Measurements from ENCODE around the gene TNS1.
A peak's percentile ranks its signal among the peaks of the same experiment; 100 is the strongest.

The TNS1 gene

GRCh38 chr2:217941886-217942728, 60.7 kb downstream of the TNS1 start:
- DNase-seq (no peak), ATAC-seq (replicated peaks) (no peak)
- Mint-ChIP-seq H3K27ac (no peak overlapping the region), H3K27me3 (peaks cover 31 to 41% of the 10 kb centered on the region in 2 donors), H3K4me1 (no peaks in the 10 kb centered on the region), H3K9me3 (no peaks in the 10 kb centered on the region), H3K36me3 (no peaks in the 10 kb centered on the region), H3K4me3 (no peak overlapping the region)

DNA sequence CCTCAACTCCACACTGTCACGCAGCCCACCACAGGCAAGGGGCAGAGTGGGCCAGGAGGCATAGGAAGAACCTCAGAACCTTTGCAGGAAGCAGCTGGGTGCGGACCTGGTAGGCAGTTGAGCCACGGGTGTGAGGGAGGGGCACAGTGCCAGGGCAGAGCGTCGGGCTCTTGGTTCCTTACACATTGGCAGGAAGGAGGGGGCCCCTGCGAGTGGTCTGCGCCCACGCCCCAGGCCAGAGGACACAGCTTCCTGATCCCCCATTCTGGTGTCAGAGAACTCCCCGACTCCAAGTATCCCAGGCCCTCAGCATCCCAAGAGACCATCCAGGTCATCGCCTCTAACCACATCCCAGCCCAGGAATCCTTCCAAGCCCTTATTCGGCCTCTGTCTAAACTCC, 61.5 kb downstream of the TNS1 start:
- no peaks in the 10 kb centered on the region for H3K9me3 Mint-ChIP-seq
- H3K27ac Mint-ChIP-seq, result no peak overlapping the region
- no peaks in the 10 kb centered on the region for H3K4me1 Mint-ChIP-seq

DNA sequence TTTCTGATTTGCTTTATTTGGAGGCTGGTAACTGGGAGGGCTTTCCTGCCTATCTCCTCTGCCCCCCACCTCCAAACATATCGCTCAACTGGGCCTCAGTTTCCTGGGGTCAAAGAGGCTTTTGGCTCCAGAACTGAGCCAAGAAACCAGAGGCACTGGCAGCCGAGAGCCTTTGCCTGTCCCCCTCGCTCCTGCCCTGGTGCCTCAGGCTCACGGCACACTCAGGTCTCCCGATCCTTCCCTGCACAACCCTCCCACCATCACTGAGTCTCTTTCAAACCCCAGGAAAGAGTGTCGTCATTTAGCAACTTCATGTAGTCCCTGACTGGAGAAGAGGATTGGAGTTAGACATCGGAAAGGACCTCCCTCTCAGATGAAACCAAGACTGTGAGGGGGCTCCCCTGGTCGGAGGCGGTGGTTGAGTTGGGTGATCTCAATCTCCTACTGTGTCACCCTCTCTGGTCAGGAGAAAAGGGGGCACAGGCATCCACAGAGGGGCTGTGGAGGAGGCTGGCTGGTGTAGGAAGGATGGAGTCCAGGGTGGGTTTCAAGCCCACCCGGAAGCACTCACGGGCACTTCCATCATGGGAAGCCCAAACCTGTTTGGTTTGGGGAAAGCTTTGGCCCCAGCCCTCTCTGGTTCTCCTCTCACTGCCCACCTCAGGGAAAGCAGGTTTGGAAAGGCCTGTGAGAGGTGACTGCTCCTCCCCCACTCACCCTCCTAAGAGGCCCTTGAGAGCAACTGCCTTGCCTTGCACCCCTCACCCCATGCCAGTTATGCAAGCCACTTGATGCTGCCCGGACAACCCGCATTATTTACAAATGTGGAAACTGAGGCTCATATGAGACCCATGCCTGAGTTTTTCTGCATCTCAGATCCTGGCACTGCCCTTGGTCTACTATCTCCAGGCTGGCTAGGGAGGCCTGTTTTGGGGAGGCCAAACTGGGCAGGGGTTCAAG, 62.3 kb downstream of the TNS1 start:
- DNase-seq, result no peak
- Mint-ChIP-seq H3K9me3 (no peaks in the 10 kb centered on the region), H3K27me3 (peaks cover 35 to 37% of the 10 kb centered on the region in 2 donors), H3K27ac (no peak overlapping the region), H3K36me3 (no peaks in the 10 kb centered on the region), H3K4me3 (no peak overlapping the region), H3K4me1 (no peaks in the 10 kb centered on the region)
- no peak for ATAC-seq (replicated peaks)

More for the DNA sequence above, 61.5 kb downstream of the TNS1 start:
- H3K36me3 Mint-ChIP-seq, result no peaks in the 10 kb centered on the region
- DNase-seq (no peak), ATAC-seq (replicated peaks) (no peak)
- H3K4me3 Mint-ChIP-seq, result no peak overlapping the region
- H3K27me3 Mint-ChIP-seq, result peaks cover 31 to 40% of the 10 kb centered on the region in 2 donors

- Mint-ChIP-seq H3K36me3 (no peaks in the 10 kb centered on the region), H3K4me3 (no peak overlapping the region), H3K4me1 (peaks cover 0 to 2% of the 10 kb centered on the region in 2 donors), H3K27me3 (peaks cover 35 to 39% of the 10 kb centered on the region in 2 donors), H3K27ac (no peak overlapping the region), H3K9me3 (no peaks in the 10 kb centered on the region)
- ATAC-seq (replicated peaks) (no peak), DNase-seq (no peak)
Observed at GRCh38 chr2:217939629-217940245, 63.1 kb downstream of the TNS1 start.

- DNase-seq, result no peak
- peaks cover 0 to 2% of the 10 kb centered on the region in 2 donors for H3K4me1 Mint-ChIP-seq
- H3K27ac Mint-ChIP-seq, result no peak overlapping the region
- H3K4me3 Mint-ChIP-seq, result no peak overlapping the region
- H3K9me3 Mint-ChIP-seq, result no peaks in the 10 kb centered on the region
- no peaks in the 10 kb centered on the region for H3K36me3 Mint-ChIP-seq
- no peak for ATAC-seq (replicated peaks)
- peaks cover 35 to 42% of the 10 kb centered on the region in 2 donors for H3K27me3 Mint-ChIP-seq
Observed at GRCh38 chr2:217939220-217939619, 63.6 kb downstream of the TNS1 start.

DNA sequence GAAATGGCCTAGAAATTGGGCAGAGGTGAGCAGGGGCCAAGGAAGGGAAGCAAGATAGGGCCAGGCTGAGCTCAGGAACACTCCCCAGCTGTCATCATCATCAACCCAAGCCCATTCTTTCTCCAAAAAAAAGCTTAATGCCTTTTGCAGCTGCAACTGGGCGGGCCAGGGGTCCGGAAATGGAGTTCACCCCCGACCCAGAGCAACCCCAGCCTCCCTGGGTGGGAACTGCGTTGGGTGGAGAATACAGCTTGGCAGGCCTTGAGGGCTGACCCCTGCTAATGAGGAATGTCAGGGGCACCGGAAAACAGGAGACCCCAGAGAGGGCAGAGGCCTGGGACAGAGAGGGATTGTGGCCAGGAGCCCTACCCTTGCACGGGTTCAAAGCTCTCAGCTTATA, 64.8 kb downstream of the TNS1 start:
- ATAC-seq (replicated peaks) (no peak), DNase-seq (no peak)
- Mint-ChIP-seq H3K27ac (no peak overlapping the region), H3K36me3 (no peaks in the 10 kb centered on the region), H3K9me3 (no peaks in the 10 kb centered on the region), H3K4me3 (no peak overlapping the region), H3K27me3 (peaks cover 26 to 34% of the 10 kb centered on the region in 2 donors), H3K4me1 (peaks cover 0 to 2% of the 10 kb centered on the region in 2 donors)

DNA sequence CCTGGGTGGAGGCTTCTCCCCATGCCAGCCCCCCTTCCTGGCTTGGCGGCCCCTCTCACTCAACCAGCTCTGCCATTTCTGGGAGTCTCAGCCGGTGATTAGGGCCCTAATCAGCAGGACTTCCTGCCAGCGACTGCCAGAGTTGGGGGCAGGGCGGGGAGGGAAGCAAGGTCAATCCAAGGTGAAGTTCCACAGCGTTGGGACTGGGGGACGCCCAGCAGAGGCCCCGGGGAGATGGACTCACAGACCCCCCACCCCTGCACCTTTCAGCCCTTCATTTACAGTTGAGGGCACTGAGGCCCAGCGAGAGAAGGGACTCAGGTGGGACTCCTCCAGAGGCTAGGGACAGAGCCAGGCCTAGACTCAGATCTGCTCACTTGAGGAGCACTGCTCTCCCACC, 65.3 kb downstream of the TNS1 start:
- H3K36me3 Mint-ChIP-seq, result no peaks in the 10 kb centered on the region

DNA sequence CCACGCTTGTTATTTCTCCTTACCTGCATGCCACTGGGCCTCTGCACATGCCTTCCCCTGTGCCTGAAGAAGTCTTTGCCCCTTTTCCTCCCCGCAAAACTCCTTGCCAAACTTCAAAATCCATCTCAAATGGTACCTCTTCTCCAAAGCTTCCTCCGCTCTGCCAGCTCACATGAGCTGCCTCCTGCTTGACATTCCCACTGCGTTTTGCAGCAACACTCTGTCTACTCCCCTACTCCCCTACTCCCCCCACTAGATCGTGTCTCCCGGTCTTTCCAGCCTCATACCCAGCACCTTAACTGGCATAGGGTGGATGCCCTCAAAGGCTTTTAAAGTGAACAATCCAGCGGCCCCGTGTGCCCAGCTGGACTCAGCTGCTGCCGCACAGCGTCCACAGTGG, 65.8 kb downstream of the TNS1 start:
- DNase-seq (no peak), ATAC-seq (replicated peaks) (no peak)
- no peak overlapping the region for H3K4me3 Mint-ChIP-seq
- H3K9me3 Mint-ChIP-seq, result no peaks in the 10 kb centered on the region
- H3K27me3 Mint-ChIP-seq, result peaks cover 19 to 28% of the 10 kb centered on the region in 2 donors
- H3K27ac Mint-ChIP-seq, result no peak overlapping the region
- H3K36me3 Mint-ChIP-seq, result no peaks in the 10 kb centered on the region
- H3K4me1 Mint-ChIP-seq, result peaks cover 0 to 2% of the 10 kb centered on the region in 2 donors

More for the DNA sequence above, 65.3 kb downstream of the TNS1 start:
- Mint-ChIP-seq H3K27ac (no peak overlapping the region), H3K4me1 (peaks cover 0 to 2% of the 10 kb centered on the region in 2 donors), H3K4me3 (no peak overlapping the region), H3K9me3 (no peaks in the 10 kb centered on the region), H3K27me3 (peaks cover 24 to 33% of the 10 kb centered on the region in 2 donors)
- no peak for ATAC-seq (replicated peaks)
- no peak for DNase-seq

DNA sequence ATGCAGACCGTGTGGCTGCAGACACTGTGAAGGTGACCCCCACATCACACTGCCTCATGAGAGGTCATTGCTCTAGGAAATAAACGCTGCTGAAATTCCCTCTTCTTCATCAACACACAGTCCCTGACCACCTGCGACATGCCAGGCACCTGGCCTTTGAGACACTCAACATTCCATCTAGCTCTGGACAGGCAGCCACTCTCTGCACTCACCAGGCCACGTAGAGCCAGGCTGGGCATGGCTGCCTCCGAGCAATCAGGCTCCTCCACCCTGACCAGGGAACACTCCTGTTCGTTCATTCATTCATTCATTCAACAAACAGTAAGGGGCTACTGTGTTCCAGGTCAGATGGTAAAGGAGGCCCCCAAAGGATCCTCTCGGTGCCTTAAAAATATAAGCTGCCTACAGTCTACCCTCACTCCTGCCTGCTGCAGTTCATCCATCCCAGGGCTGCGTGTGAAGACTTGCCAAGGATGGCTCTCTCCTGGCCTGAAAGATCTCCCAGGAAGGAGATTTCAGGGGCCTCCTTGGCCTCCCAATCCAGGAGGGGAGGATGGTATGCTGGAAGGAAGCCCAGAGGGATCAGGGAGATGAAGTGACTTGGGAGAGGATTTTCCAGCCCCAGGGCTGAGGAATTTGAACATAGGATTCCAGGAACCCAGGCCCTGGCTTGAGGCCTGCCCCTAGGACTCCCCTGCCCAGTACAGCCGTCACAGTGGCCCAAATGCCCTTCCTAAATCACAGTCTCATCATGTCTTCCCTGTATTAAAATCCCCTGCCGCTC, 66.7 kb downstream of the TNS1 start:
- Mint-ChIP-seq H3K4me3 (no peak overlapping the region), H3K36me3 (no peaks in the 10 kb centered on the region), H3K27ac (peak overlapping the region; percentile 84), H3K27me3 (peaks cover 11 to 19% of the 10 kb centered on the region in 2 donors), H3K9me3 (no peaks in the 10 kb centered on the region), H3K4me1 (peaks cover 0 to 2% of the 10 kb centered on the region in 2 donors)
- no peak for ATAC-seq (replicated peaks)
- DNase-seq, result no peak

- H3K27ac Mint-ChIP-seq, result no peak overlapping the region
- peaks cover 0 to 2% of the 10 kb centered on the region in 2 donors for H3K4me1 Mint-ChIP-seq
- no peak for DNase-seq
- H3K9me3 Mint-ChIP-seq, result no peaks in the 10 kb centered on the region
- no peaks in the 10 kb centered on the region for H3K36me3 Mint-ChIP-seq
- no peak overlapping the region for H3K4me3 Mint-ChIP-seq
- no peak for ATAC-seq (replicated peaks)
- peaks cover 9 to 17% of the 10 kb centered on the region in 2 donors for H3K27me3 Mint-ChIP-seq
Observed at GRCh38 chr2:217935235-217935879, 67.4 kb downstream of the TNS1 start.

- DNase-seq (no peak), ATAC-seq (replicated peaks) (peak in 1 of 2 donors; percentile 25)
- Mint-ChIP-seq H3K4me1 (peaks cover 0 to 2% of the 10 kb centered on the region in 2 donors), H3K27me3 (peaks cover 8 to 16% of the 10 kb centered on the region in 2 donors), H3K27ac (no peak overlapping the region), H3K4me3 (no peak overlapping the region), H3K36me3 (no peaks in the 10 kb centered on the region), H3K9me3 (no peaks in the 10 kb centered on the region)
Observed at GRCh38 chr2:217934321-217935131, 68.3 kb downstream of the TNS1 start.

DNA sequence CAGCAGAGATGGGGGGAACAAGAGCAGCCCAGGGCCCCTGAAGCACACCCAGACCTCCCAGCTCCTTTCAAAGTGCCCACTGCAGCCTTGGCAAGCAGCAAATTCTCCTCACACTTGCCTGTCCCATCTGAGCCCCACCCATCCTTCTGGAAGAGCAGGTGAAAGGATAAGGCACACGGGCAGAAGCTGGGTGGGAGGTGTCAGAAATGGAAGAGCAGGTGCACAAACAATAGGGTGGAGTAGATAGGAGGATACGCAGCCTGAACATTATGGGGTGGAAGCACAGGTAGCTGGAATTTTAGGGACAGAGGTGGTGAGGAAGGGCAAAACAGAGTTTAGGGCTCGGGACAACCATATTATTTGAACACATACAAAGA, 69.2 kb downstream of the TNS1 start:
- H3K4me1 Mint-ChIP-seq, result peaks cover 3 to 4% of the 10 kb centered on the region in 2 donors
- no peak overlapping the region for H3K27ac Mint-ChIP-seq
- H3K9me3 Mint-ChIP-seq, result no peaks in the 10 kb centered on the region
- peaks cover 8 to 16% of the 10 kb centered on the region in 2 donors for H3K27me3 Mint-ChIP-seq
- no peak overlapping the region for H3K4me3 Mint-ChIP-seq
- DNase-seq, result no peak
- no peak for ATAC-seq (replicated peaks)
- H3K36me3 Mint-ChIP-seq, result no peaks in the 10 kb centered on the region

All from stimulated activated naive B cell treated with anti-CD40 and anti-IgM and Interleukin-4, amounts not matched to agents 10 μg/mL and 1 μg/mL and 100 μg/mL, for 72 hours (primary cell).